Common myeloid progenitor, CD34-positive (primary cell): Measurements from ENCODE around the gene GPRASP3.

Experiments used
- CTCF ChIA-PET: fragments of 350-600 bp; sonication (Branson Sonifier 250); formaldehyde crosslinking; loops from one replicate; lab custom pipeline; 2021; ENCODE audit warnings: antibody characterized with exemption; lab: Charles Lee
- POLR2A ChIA-PET: fragments of 350-600 bp; sonication (Branson Sonifier 250); formaldehyde crosslinking; loops from one replicate; lab custom pipeline; 2021; ENCODE audit warnings: antibody characterized with exemption; lab: Charles Lee
- DNase-seq, 3 donors: peaks; one replicate each; pipeline versions ENCODE4 v3.0.0 to v3.0.0-alpha.2; 2013
- H3K27ac ChIP-seq, 2 experiments: 1 replicate in 1 of 2; 2 replicates in 1 of 2; pipeline ENCODE4 v1.7.0; 2013; ENCODE audit warnings: inconsistent platforms in 2 of 2, low read length in 2 of 2, mild to moderate bottlenecking in 2 of 2, low read depth in 1 of 2, moderate library complexity in 1 of 2; ENCODE audit not compliant: severe bottlenecking in 2 of 2, insufficient read depth in 1 of 2, poor library complexity in 1 of 2
- H3K27me3 ChIP-seq, 5 experiments: replicated peaks in 2 of 5; 1 replicate in 3 of 5; 2 replicates in 2 of 5; pipeline versions ENCODE4 v1.6.1 to v1.7.0; 2013; ENCODE audit warnings: low read length in 4 of 5, mild to moderate bottlenecking in 2 of 5, moderate library complexity in 2 of 5, inconsistent platforms in 1 of 5; ENCODE audit not compliant: insufficient read depth in 5 of 5, control insufficient read depth in 4 of 5
- H3K36me3 ChIP-seq, 4 experiments: 1 replicate in 2 of 4; 2 replicates in 2 of 4; pipeline versions ENCODE4 v1.6.1 to v1.7.0; 2013; ENCODE audit warnings: low read length in 3 of 4, control low read depth in 1 of 4, mild to moderate bottlenecking in 1 of 4; ENCODE audit not compliant: control insufficient read depth in 4 of 4, insufficient read depth in 4 of 4
- H3K4me1 ChIP-seq, 4 experiments: 1 replicate in 3 of 4; 2 replicates in 1 of 4; pipeline versions ENCODE4 v1.6.1 to v1.7.1; 2013; ENCODE audit warnings: low read length in 3 of 4, mild to moderate bottlenecking in 3 of 4, control low read depth in 1 of 4, inconsistent platforms in 1 of 4, moderate library complexity in 1 of 4; ENCODE audit not compliant: control insufficient read depth in 4 of 4, insufficient read depth in 4 of 4; ENCODE audit errors: control extremely low read depth in 1 of 4
- H3K4me3 ChIP-seq, 7 experiments: 1 replicate in 4 of 7; 2 replicates in 3 of 7; pipeline versions ENCODE4 v1.5.1 to v1.7.0; 2013; ENCODE audit warnings: mild to moderate bottlenecking in 7 of 7, low read length in 6 of 7, moderate library complexity in 6 of 7, inconsistent platforms in 2 of 7, low read depth in 2 of 7, control low read depth in 1 of 7; ENCODE audit not compliant: insufficient read depth in 4 of 7, control insufficient read depth in 1 of 7; ENCODE audit errors: extremely low read depth in 1 of 7
- H3K9me3 ChIP-seq, 5 experiments: 1 replicate in 4 of 5; 2 replicates in 1 of 5; pipeline versions ENCODE4 v1.6.1 to v1.7.1; 2013; ENCODE audit warnings: low read length in 4 of 5, mild to moderate bottlenecking in 2 of 5, inconsistent platforms in 1 of 5, low read depth in 1 of 5, moderate library complexity in 1 of 5; ENCODE audit not compliant: control insufficient read depth in 4 of 5, insufficient read depth in 2 of 5; ENCODE audit errors: control extremely low read depth in 1 of 5
- WGBS: methylation state at CpG from one replicate; pipeline ENCODE4 v1.1.5; 2013; ENCODE audit not compliant: insufficient coverage; 5-methylcytosine and 5-hydroxymethylcytosine counted together

GPRASP3 gene

DNA sequence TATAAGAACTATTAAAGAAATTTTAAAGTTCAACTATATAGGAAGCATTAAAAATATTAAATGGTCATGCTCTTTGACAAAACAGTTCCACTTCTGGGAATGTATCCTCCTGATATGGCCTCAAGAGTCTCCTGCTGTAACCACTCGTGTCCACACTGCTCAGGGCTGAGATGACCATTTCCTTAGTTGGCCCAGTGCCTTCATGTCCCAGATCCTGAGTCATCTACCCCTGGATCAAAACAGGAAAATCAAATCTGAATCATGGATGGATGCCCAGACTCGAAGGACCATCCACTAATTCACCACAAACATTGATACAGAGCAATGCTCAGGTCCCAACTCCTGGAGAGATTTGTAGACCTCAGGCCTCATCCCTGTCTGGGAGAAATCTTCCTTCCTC is 44.7 kb downstream of the GPRASP3 start:
- Histone ChIP-seq H3K27ac (no peak overlapping the region), H3K9me3 (no peaks in the 10 kb centered on the region), H3K36me3 (no peaks in the 10 kb centered on the region), H3K27me3 (no peaks in the 10 kb centered on the region), H3K4me3 (no peak overlapping the region), H3K4me1 (peaks cover 0 to 7% (median 2%) of the 10 kb centered on the region in 4 experiments)
- no peak for DNase-seq
- POLR2A ChIA-PET = no interaction called here
- CTCF ChIA-PET = no interaction called here
- 50% methylated on average over 2 of the region's 2 CpGs for WGBS

GRCh38 chrX:102765809-102766208 is 45.3 kb downstream of the GPRASP3 start:
- H3K27me3 ChIP-seq = no peaks in the 10 kb centered on the region
- H3K27ac ChIP-seq = no peak overlapping the region
- CTCF ChIA-PET = no interaction called here
- POLR2A ChIA-PET = no interaction called here
- H3K9me3 ChIP-seq = no peaks in the 10 kb centered on the region
- 53% methylated on average over 2 of the region's 4 CpGs for WGBS
- DNase-seq = no peak
- H3K36me3 ChIP-seq = no peaks in the 10 kb centered on the region
- peaks cover 0 to 8% (median 2%) of the 10 kb centered on the region in 4 experiments for H3K4me1 ChIP-seq
- H3K4me3 ChIP-seq = no peak overlapping the region

DNA sequence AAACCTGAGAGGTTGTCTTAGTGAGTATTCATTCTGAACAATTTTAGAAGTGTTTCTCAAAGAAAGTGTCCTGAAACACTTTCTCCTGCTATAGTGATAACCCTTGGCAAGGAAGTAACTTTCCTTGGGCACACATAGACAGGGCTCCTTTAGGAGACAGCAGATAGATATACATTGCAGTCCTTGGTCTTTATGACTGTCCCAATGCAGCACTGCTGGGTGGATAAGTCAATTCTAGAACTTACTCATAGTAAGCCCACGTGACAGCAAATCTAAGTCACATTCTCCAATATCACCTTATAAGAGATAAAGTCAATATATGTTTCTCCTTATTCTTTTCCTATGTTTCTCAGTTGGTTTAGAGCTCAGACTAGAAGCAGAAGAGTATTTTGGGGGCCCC is 46.7 kb downstream of the GPRASP3 start:
- POLR2A ChIA-PET = no interaction called here
- no peaks in the 10 kb centered on the region for H3K27me3 ChIP-seq
- no peak overlapping the region for H3K27ac ChIP-seq
- no peaks in the 10 kb centered on the region for H3K36me3 ChIP-seq
- WGBS = no CpG with 5 or more reads among the region's 1 CpG
- H3K4me3 ChIP-seq = no peak overlapping the region
- peaks cover 0 to 8% (median 2%) of the 10 kb centered on the region in 4 experiments for H3K4me1 ChIP-seq
- no peaks in the 10 kb centered on the region for H3K9me3 ChIP-seq
- DNase-seq = no peak
- CTCF ChIA-PET = no interaction called here

- peak overlapping the region; percentile 85 to 92 for H3K27ac ChIP-seq
- H3K9me3 ChIP-seq = no peaks in the 10 kb centered on the region
- 20% methylated on average over 15 of the region's 22 CpGs for WGBS
- ChIA-PET CTCF (no interaction called here), POLR2A (no interaction called here)
- peaks cover 0 to 5% (median 2%) of the 10 kb centered on the region in 4 experiments for H3K4me1 ChIP-seq
- DNase-seq = peak; percentile 89 to 93 (median 93)
- H3K4me3 ChIP-seq = peak overlapping the region; percentile 41 to 92 (median 80)
- no peaks in the 10 kb centered on the region for H3K36me3 ChIP-seq
- H3K27me3 ChIP-seq = no peaks in the 10 kb centered on the region
These were observed 48.6 kb downstream of the GPRASP3 start for GRCh38 chrX:102768987-102769761.
